SK-N-SH (cell line): ENCODE data around the gene ATG7. TPM values are rescaled to one million over a fixed set of nuclear protein-coding genes. Genes with fewer than 3 reads are reported as not detected.
A peak's percentile ranks its signal among the peaks of the same experiment; 100 is the strongest.

Experiments used
- CTCF ChIA-PET: fragments of 300-600, 350-600 bp; formaldehyde crosslinking; extraction: SDS; loops from one replicate; lab custom pipeline; 2021; lab: Yijun Ruan, JAX
- POLR2A ChIA-PET: fragments of 350-600 bp; sonication (Branson Sonifier 250); formaldehyde crosslinking; extraction: SDS; loops from one replicate; lab custom pipeline; 2020; ENCODE audit warnings: antibody characterized with exemption, inconsistent platforms; lab: Yijun Ruan, JAX
- DNase-seq: peaks from one replicate; pipeline ENCODE4 v3.0.0; 2012
- H2AFZ ChIP-seq: fragments of 200-600 bp; sonication (generic); 2 replicates; pipeline ENCODE4 v1.8.1; 2016; ENCODE audit warnings: antibody characterized with exemption, mild to moderate bottlenecking, low read depth
- H3F3A ChIP-seq: fragments of 200-600 bp; sonication (generic); replicated peaks from 2 replicates; pipeline ENCODE3; 2016; ENCODE audit warnings: antibody characterized with exemption, mild to moderate bottlenecking; ENCODE audit not compliant: insufficient read depth
- H3K27ac ChIP-seq, 2 experiments: fragments of 200-500 bp in 1 of 2; fragments of 200-600 bp in 1 of 2; sonication (Bioruptor generic) in 1 of 2; sonication (generic), shearing (Covaris generic) in 1 of 2; 2 replicates each; pipeline versions ENCODE4 v1.5.1 to v1.6.1; 2014 to 2016; ENCODE audit warnings: low read depth in 2 of 2, inconsistent platforms in 1 of 2, low read length in 1 of 2, mild to moderate bottlenecking in 1 of 2, mixed read lengths in 1 of 2
- H3K27me3 ChIP-seq: fragments of 200-600 bp; sonication (generic), shearing (Covaris generic); 2 replicates; pipeline ENCODE4 v1.6.1; 2016; ENCODE audit warnings: mixed run types; ENCODE audit not compliant: insufficient read depth
- H3K36me3 ChIP-seq, 2 experiments: fragments of 200-500 bp in 1 of 2; fragments of 200-600 bp in 1 of 2; sonication (Bioruptor generic) in 1 of 2; sonication (generic) in 1 of 2; replicated peaks in 1 of 2; 2 replicates each; pipeline versions ENCODE3 to v1.5.1; 2014 to 2016; ENCODE audit warnings: low read length in 1 of 2, mild to moderate bottlenecking in 1 of 2; ENCODE audit not compliant: insufficient read depth in 2 of 2, control insufficient read depth in 1 of 2
- H3K4me1 ChIP-seq, 2 experiments: fragments of 200-500 bp in 1 of 2; fragments of 200-600 bp in 1 of 2; sonication (Bioruptor generic) in 1 of 2; sonication (generic), shearing (Covaris generic) in 1 of 2; 2 replicates each; pipeline versions ENCODE4 v1.5.1 to v1.6.1; 2014 to 2016; ENCODE audit warnings: low read depth in 1 of 2, low read length in 1 of 2, mixed run types in 1 of 2; ENCODE audit not compliant: insufficient read depth in 2 of 2, control insufficient read depth in 1 of 2
- H3K4me2 ChIP-seq: fragments of 200-600 bp; sonication (generic), shearing (Covaris generic); 2 replicates; pipeline ENCODE4 v1.6.1; 2017; ENCODE audit warnings: mixed run types
- H3K4me3 ChIP-seq, 2 experiments: fragments of 200-500 bp in 1 of 2; fragments of 200-600 bp in 1 of 2; sonication (Bioruptor generic) in 1 of 2; sonication (generic), shearing (Covaris generic) in 1 of 2; 2 replicates each; pipeline versions ENCODE4 v1.5.1 to v1.8.1; 2014 to 2016; ENCODE audit warnings: low read depth in 2 of 2, inconsistent platforms in 1 of 2, low read length in 1 of 2, mild to moderate bottlenecking in 1 of 2, mixed read lengths in 1 of 2, moderate library complexity in 1 of 2
- H3K79me2 ChIP-seq: fragments of 200-600 bp; sonication (generic); 2 replicates; pipeline ENCODE4 v1.8.1; 2017; ENCODE audit warnings: mild to moderate bottlenecking; ENCODE audit not compliant: insufficient read depth
- H3K9ac ChIP-seq: fragments of 200-600 bp; sonication (generic); 2 replicates; pipeline ENCODE4 v1.6.1; 2017; ENCODE audit warnings: mixed run types
- H3K9me2 ChIP-seq: fragments of 200-600 bp; sonication (generic); 2 replicates; pipeline ENCODE4 v1.6.1; 2017; ENCODE audit warnings: mixed run types
- H3K9me3 ChIP-seq: fragments of 200-600 bp; sonication (generic); 2 replicates; pipeline ENCODE4 v1.6.1; 2017; ENCODE audit warnings: mixed run types, mild to moderate bottlenecking, moderate library complexity
- H4K20me1 ChIP-seq: fragments of 200-600 bp; sonication (generic); 2 replicates; pipeline ENCODE4 v1.6.1; 2017; ENCODE audit warnings: mild to moderate bottlenecking, mixed run types; ENCODE audit not compliant: insufficient read depth
- GABPA ChIP-seq: IDR thresholded peaks from 2 replicates; pipeline ENCODE4 v1.4.0; 2012; ENCODE audit warnings: low read depth, mild to moderate bottlenecking
- IRF3 ChIP-seq: fragments of 150-350 bp; IDR thresholded peaks from 2 replicates; pipeline ENCODE4 v1.6.1; 2016; ENCODE audit warnings: mild to moderate bottlenecking, low read depth, low read length
- MEF2A ChIP-seq: IDR thresholded peaks from 2 replicates; pipeline ENCODE4 v1.4.0; 2012; ENCODE audit warnings: low read depth, borderline replicate concordance
- NFIC ChIP-seq: IDR thresholded peaks from 2 replicates; pipeline ENCODE4 v1.4.0; 2012; ENCODE audit warnings: borderline replicate concordance
- NRF1 ChIP-seq: IDR thresholded peaks from 2 replicates; pipeline ENCODE4 v1.6.1; 2012; ENCODE audit warnings: low read depth, mild to moderate bottlenecking, low read length
- POLR2AphosphoS5 ChIP-seq: IDR thresholded peaks from 2 replicates; pipeline ENCODE4 v1.6.1; 2012; ENCODE audit warnings: low read depth, low read length
- RAD21 ChIP-seq: IDR thresholded peaks from 2 replicates; pipeline ENCODE4 v1.6.1; 2012; ENCODE audit warnings: mild to moderate bottlenecking, low read length
- SIN3A ChIP-seq: IDR thresholded peaks from 2 replicates; pipeline ENCODE4 v1.6.1; 2012; ENCODE audit warnings: low read depth, mild to moderate bottlenecking, low read length, moderate library complexity, borderline replicate concordance
- TEAD4 ChIP-seq: IDR thresholded peaks from 2 replicates; pipeline ENCODE4 v1.4.0; 2012; ENCODE audit warnings: mild to moderate bottlenecking, borderline replicate concordance; ENCODE audit not compliant: insufficient read depth
- ZBTB33 ChIP-seq: IDR thresholded peaks from 2 replicates; pipeline ENCODE4 v1.4.0; 2012; ENCODE audit warnings: low read depth, borderline replicate concordance
- WGBS: methylation state at CpG from one replicate; pipeline ENCODE4 v1.1.6; 2017; ENCODE audit warnings: low lambda C conversion rate; 5-methylcytosine and 5-hydroxymethylcytosine counted together
- polyA plus RNA-seq, 3 experiments: library from polyadenylated mRNA; depleted of rRNA; stranded (reverse); fragments of >200 nt; gene quantifications; 2 replicates each; pipeline ENCODE4 v1.2.3, GENCODE V29; 2012
- TF ChIP-seq, protein P1 (sequence below): IDR thresholded peaks from 2 replicates; pipeline ENCODE4 v1.4.0; 2012; ENCODE audit warnings: low read depth
- TF ChIP-seq, protein P2 (sequence below): fragments of 200-600 bp; sonication (generic); IDR thresholded peaks from 2 replicates; pipeline ENCODE4 v1.6.1; 2017; ENCODE audit warnings: antibody characterized with exemption, mild to moderate bottlenecking, moderate library complexity

The ATG7 gene
- polyA plus RNA-seq, 1 of the 3 experiments (the other 2 are of a cell fraction) = 29.5 TPM

DNA sequence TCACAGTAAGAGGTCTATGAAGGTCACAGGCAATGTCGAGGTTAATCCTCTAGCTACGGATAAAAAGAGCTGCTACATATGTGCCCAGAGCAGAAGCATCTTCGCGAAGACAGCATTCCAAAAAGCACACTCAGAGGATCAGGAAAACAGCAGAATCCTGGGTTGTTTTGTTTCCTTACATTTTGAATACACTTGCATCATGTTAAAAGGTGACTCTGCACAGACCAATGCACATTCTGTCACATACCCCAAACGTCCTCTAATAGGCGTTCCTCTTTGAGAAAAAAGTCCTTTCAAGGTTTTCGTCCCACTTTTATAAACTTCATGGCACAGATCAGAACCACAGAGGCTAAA is 318.8 kb downstream of the ATG7 start:
- Histone ChIP-seq H3K4me3 (0 out of 4 replicates have a peak overlapping the region, but pooled peaks of 1 of the 2 experiments have one; percentile 21), H3K9me3 (no peaks in the 10 kb centered on the region), H3K27ac (peak overlapping the region; percentile 67 to 75), H3K27me3 (no peaks in the 10 kb centered on the region), H4K20me1 (peaks cover 89% of the 10 kb centered on the region), H2AFZ (no peak overlapping the region), H3K79me2 (peaks cover 96% of the 10 kb centered on the region), H3K4me1 (peaks cover 39 to 49% of the 10 kb centered on the region in 2 experiments), H3F3A (no peaks in the 10 kb centered on the region), H3K9ac (peak overlapping the region; percentile 29), H3K9me2 (no peaks in the 10 kb centered on the region), H3K4me2 (peak overlapping the region; percentile 7), H3K36me3 (peaks cover 3 to 15% of the 10 kb centered on the region in 2 experiments)
- TF ChIP-seq, protein P1, sequence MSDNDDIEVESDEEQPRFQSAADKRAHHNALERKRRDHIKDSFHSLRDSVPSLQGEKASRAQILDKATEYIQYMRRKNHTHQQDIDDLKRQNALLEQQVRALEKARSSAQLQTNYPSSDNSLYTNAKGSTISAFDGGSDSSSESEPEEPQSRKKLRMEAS = no peak
- no peak for TF ChIP-seq POLR2AphosphoS5
- TF ChIP-seq MEF2A = no peak
- no peak for TF ChIP-seq IRF3
- no peak for TF ChIP-seq ZBTB33
- TF ChIP-seq NFIC = no peak
- TF ChIP-seq NRF1 = no peak
- TF ChIP-seq TEAD4 = no peak
- TF ChIP-seq SIN3A = no peak
- TF ChIP-seq RAD21 = no peak
- no peak for TF ChIP-seq GABPA
- TF ChIP-seq, protein P2, sequence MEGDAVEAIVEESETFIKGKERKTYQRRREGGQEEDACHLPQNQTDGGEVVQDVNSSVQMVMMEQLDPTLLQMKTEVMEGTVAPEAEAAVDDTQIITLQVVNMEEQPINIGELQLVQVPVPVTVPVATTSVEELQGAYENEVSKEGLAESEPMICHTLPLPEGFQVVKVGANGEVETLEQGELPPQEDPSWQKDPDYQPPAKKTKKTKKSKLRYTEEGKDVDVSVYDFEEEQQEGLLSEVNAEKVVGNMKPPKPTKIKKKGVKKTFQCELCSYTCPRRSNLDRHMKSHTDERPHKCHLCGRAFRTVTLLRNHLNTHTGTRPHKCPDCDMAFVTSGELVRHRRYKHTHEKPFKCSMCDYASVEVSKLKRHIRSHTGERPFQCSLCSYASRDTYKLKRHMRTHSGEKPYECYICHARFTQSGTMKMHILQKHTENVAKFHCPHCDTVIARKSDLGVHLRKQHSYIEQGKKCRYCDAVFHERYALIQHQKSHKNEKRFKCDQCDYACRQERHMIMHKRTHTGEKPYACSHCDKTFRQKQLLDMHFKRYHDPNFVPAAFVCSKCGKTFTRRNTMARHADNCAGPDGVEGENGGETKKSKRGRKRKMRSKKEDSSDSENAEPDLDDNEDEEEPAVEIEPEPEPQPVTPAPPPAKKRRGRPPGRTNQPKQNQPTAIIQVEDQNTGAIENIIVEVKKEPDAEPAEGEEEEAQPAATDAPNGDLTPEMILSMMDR = no peak
- POLR2A ChIA-PET = no interaction called here
- no peak for DNase-seq
- 64% methylated on average over 7 of the region's 7 CpGs for WGBS
- CTCF ChIA-PET = interaction anchor here (1.0 kb wide), 1 partner anchor 256 kb away, joined by 3 read pairs; no protein-coding TSS in a partner anchor
